Measurements from ENCODE around the gene SLC52A3.

The SLC52A3 gene

GRCh38 chr20:714453-714852 is 53.8 kb downstream of the SLC52A3 start:
- no peaks in the 10 kb centered on the region for H3K4me1 ChIP-seq (ENCODE audit: insufficient read depth, low read length)
- 93% methylated on average over 2 of the region's 2 CpGs for WGBS
- H3K36me3 ChIP-seq (ENCODE audit: insufficient read depth, low read length): no peaks in the 10 kb centered on the region
- H3K27me3 ChIP-seq (ENCODE audit: insufficient read depth, low read length): peaks cover 1% of the 10 kb centered on the region
- H3K4me3 ChIP-seq (ENCODE audit: low read length): no peak overlapping the region
- H3K9ac ChIP-seq (ENCODE audit: low read depth, low read length): no peak overlapping the region
- H3K27ac ChIP-seq (ENCODE audit: low read depth, low read length): no peak overlapping the region
- no peaks in the 10 kb centered on the region; the same call in 1 of the 2 replicates for H3K9me3 ChIP-seq (ENCODE audit: insufficient read depth, low read depth, low read length)

- no peak overlapping the region for H3K27ac ChIP-seq (ENCODE audit: low read depth, low read length)
- H3K4me1 ChIP-seq (ENCODE audit: insufficient read depth, low read length): no peaks in the 10 kb centered on the region
- H3K4me3 ChIP-seq (ENCODE audit: low read length): no peak overlapping the region
- H3K9me3 ChIP-seq (ENCODE audit: insufficient read depth, low read depth, low read length): peaks cover 4% of the 10 kb centered on the region; the same call in 1 of the 2 replicates
- peaks cover 11% of the 10 kb centered on the region for H3K27me3 ChIP-seq (ENCODE audit: insufficient read depth, low read length)
- 67% methylated on average over 1 of the region's 2 CpGs for whole genome bisulfite sequencing
- H3K36me3 ChIP-seq (ENCODE audit: insufficient read depth, low read length): no peaks in the 10 kb centered on the region
- H3K9ac ChIP-seq (ENCODE audit: low read depth, low read length): no peak overlapping the region
Measured at GRCh38 chr20:711576-711975, 56.7 kb downstream of the SLC52A3 start.

- Histone ChIP-seq H3K4me3 (ENCODE audit: low read length) (no peak overlapping the region), H3K27me3 (ENCODE audit: insufficient read depth, low read length) (peaks cover 11% of the 10 kb centered on the region), H3K27ac (ENCODE audit: low read depth, low read length) (no peak overlapping the region), H3K4me1 (ENCODE audit: insufficient read depth, low read length) (no peaks in the 10 kb centered on the region), H3K9me3 (ENCODE audit: insufficient read depth, low read depth, low read length) (peaks cover 4% of the 10 kb centered on the region; the same call in 1 of the 2 replicates), H3K36me3 (ENCODE audit: insufficient read depth, low read length) (no peaks in the 10 kb centered on the region), H3K9ac (ENCODE audit: low read depth, low read length) (no peak overlapping the region)
- WGBS: 91% methylated on average over 19 of the region's 19 CpGs
Measured at GRCh38 chr20:710780-711450, 57.4 kb downstream of the SLC52A3 start.

Measured in HUES64 (cell line).